CD8-positive, alpha-beta memory T cell (primary cell): ENCODE measurements around the gene SHISAL1. TPM values are rescaled to one million over a fixed set of nuclear protein-coding genes. Genes with fewer than 3 reads are reported as not detected.

Experiments
- CTCF ChIA-PET: fragments of 350-600 bp; sonication (Branson Sonifier 250); formaldehyde crosslinking; loops from one replicate; lab custom pipeline; 2021; ENCODE audit warnings: antibody characterized with exemption; lab: Charles Lee
- POLR2A ChIA-PET: fragments of 350-600 bp; sonication (Branson Sonifier 250); formaldehyde crosslinking; loops from one replicate; lab custom pipeline; 2021; ENCODE audit warnings: antibody characterized with exemption; lab: Charles Lee
- DNase-seq, 5 donors: peaks; one replicate each; pipeline versions ENCODE4 v3.0.0 to v3.0.0-alpha.2; 2020 to 2022; ENCODE audit warnings: mixed read lengths in 1 of 5
- H3K27ac ChIP-seq: one replicate; pipeline ENCODE4 v1.7.0; 2013; ENCODE audit warnings: low read depth, mild to moderate bottlenecking, low read length, moderate library complexity
- H3K27me3 ChIP-seq: 2 replicates; pipeline ENCODE4 v1.7.0; 2013; ENCODE audit warnings: low read length, mild to moderate bottlenecking; ENCODE audit not compliant: insufficient read depth, poor library complexity, severe bottlenecking
- H3K36me3 ChIP-seq: 2 replicates; pipeline ENCODE4 v1.7.0; 2013; ENCODE audit warnings: mild to moderate bottlenecking, low read length, moderate library complexity; ENCODE audit not compliant: insufficient read depth
- H3K4me1 ChIP-seq: 2 replicates; pipeline ENCODE4 v1.7.0; 2013; ENCODE audit warnings: mild to moderate bottlenecking, low read length, moderate library complexity; ENCODE audit not compliant: insufficient read depth
- H3K4me3 ChIP-seq: 2 replicates; pipeline ENCODE4 v1.7.0; 2013; ENCODE audit warnings: mild to moderate bottlenecking, low read length
- H3K9me3 ChIP-seq: 2 replicates; pipeline ENCODE4 v1.7.0; 2013; ENCODE audit warnings: mild to moderate bottlenecking, low read length
- H3K27ac Mint-ChIP-seq, 8 donors: one replicate each; pipeline ENCODE4 v1.8.0; 2020 to 2021; ENCODE audit warnings: mixed read lengths in 8 of 8, mild to moderate bottlenecking in 6 of 8, inconsistent platforms in 3 of 8, moderate library complexity in 3 of 8
- H3K27me3 Mint-ChIP-seq, 2 donors: one replicate each; pipeline ENCODE4 v1.8.0; 2020 to 2021; ENCODE audit warnings: mixed read lengths in 2 of 2, mild to moderate bottlenecking in 1 of 2, moderate library complexity in 1 of 2
- H3K36me3 Mint-ChIP-seq, 3 donors: one replicate each; pipeline ENCODE4 v1.8.0; 2020 to 2021; ENCODE audit warnings: mixed read lengths in 3 of 3, inconsistent platforms in 1 of 3, mild to moderate bottlenecking in 1 of 3
- H3K4me1 Mint-ChIP-seq, 3 donors: one replicate each; pipeline ENCODE4 v1.8.0; 2020 to 2021; ENCODE audit warnings: mixed read lengths in 3 of 3, inconsistent platforms in 1 of 3, mild to moderate bottlenecking in 1 of 3
- H3K4me3 Mint-ChIP-seq, 7 donors: one replicate each; pipeline ENCODE4 v1.8.0; 2020 to 2021; ENCODE audit warnings: mixed read lengths in 7 of 7, mild to moderate bottlenecking in 6 of 7, moderate library complexity in 4 of 7, inconsistent platforms in 2 of 7
- H3K9me3 Mint-ChIP-seq, 5 donors: one replicate each; pipeline ENCODE4 v1.8.0; 2020 to 2022; ENCODE audit warnings: mixed read lengths in 5 of 5, mild to moderate bottlenecking in 3 of 5, moderate library complexity in 2 of 5, inconsistent platforms in 1 of 5
- polyA plus RNA-seq: library from polyadenylated mRNA; unstranded; fragments of 300-500 nt; fragmentation: Illumina TruSeq; gene quantifications from one replicate; pipeline ENCODE4 v1.2.3, GENCODE V29; 2021
- total RNA-seq, 2 experiments: library from RNA; stranded (reverse); gene quantifications; one replicate each; pipeline ENCODE4 v1.2.3, GENCODE V29; 2021

The SHISAL1 gene
- total and polyA plus RNA-seq, 3 experiments from 2014 or later = not detected

DNA sequence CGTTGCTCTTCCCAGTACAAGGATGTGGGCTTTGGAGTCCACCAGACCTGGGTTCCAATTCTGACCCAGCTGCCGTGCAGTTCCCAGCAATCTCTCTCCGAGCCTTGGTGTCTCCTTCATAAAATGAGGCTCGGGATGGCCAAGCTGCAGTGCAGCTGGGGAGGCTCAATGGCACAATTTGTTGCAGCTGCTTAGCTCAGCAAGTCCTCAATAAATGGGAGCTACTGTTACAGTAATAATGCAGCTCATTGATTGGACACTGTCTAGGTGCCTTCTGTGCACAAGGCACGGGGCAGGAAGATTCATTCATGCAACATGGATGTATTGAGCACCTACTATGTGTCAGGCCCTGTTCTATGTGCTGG lies 37.1 kb downstream of the SHISAL1 start:
- H3K9me3 Mint-ChIP-seq = no peaks in the 10 kb centered on the region
- peaks cover 5 to 39% of the 10 kb centered on the region in 2 donors for H3K27me3 Mint-ChIP-seq
- H3K27ac Mint-ChIP-seq = peak overlapping the region in 1 of 8 donors; percentile 38
- no peak for DNase-seq
- no peaks in the 10 kb centered on the region for H3K27me3 ChIP-seq
- no peaks in the 10 kb centered on the region for H3K4me1 ChIP-seq
- ChIA-PET CTCF (no interaction called here), POLR2A (no interaction called here)
- H3K4me3 Mint-ChIP-seq = no peak overlapping the region
- no peak overlapping the region for H3K4me3 ChIP-seq
- no peak overlapping the region for H3K27ac ChIP-seq
- no peaks in the 10 kb centered on the region for H3K36me3 Mint-ChIP-seq
- H3K36me3 ChIP-seq = no peaks in the 10 kb centered on the region
- H3K4me1 Mint-ChIP-seq = no peaks in the 10 kb centered on the region
- H3K9me3 ChIP-seq = no peaks in the 10 kb centered on the region

DNA sequence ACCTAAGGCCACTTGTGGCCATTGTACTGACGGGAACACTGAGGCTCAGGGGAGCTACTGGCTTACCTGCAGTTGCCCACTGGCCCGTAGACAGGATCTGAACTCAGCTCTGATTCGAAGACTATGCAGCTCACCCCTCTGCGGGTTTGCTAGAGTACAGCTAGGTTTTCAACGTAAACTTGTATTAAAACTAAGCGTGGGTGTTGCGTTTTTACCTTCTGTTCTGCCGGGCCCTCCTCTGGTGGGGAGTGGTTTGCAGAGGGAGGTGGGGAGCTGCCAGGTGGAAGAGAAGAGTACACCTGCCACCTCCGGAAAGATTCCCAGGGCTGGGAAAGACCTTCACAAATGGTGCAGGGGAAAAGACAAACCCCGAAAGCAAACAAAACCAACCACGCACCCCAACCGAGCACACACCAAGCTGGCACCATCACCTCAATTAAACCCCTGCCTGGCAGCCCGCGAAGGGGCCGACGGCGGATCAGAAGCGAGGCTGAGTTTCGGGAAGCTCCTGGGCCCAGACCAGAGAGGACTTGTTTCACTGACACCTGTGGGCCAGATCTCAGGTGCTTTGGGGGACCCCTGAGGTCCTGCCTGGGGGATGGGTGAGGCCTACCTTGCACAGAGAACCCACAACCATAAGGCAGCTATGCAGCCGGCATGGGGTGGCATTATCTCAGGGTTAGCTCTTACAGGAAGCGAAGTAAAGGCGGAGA lies 37.7 kb downstream of the SHISAL1 start:
- Histone ChIP-seq H3K4me3 (no peak overlapping the region), H3K9me3 (no peaks in the 10 kb centered on the region), H3K27ac (no peak overlapping the region), H3K36me3 (no peaks in the 10 kb centered on the region), H3K27me3 (no peaks in the 10 kb centered on the region), H3K4me1 (no peaks in the 10 kb centered on the region)
- CTCF ChIA-PET = no interaction called here
- POLR2A ChIA-PET = no interaction called here
- DNase-seq = peak in 1 of 5 donors; percentile 26
- H3K4me3 Mint-ChIP-seq = no peak overlapping the region
- H3K27ac Mint-ChIP-seq = peak overlapping the region in 1 of 8 donors; percentile 65
- H3K27me3 Mint-ChIP-seq = peaks cover 5 to 38% of the 10 kb centered on the region in 2 donors
- no peaks in the 10 kb centered on the region for H3K36me3 Mint-ChIP-seq
- no peaks in the 10 kb centered on the region for H3K4me1 Mint-ChIP-seq
- H3K9me3 Mint-ChIP-seq = no peaks in the 10 kb centered on the region

GRCh38 chr22:44273175-44273574 lies 39.6 kb downstream of the SHISAL1 start:
- ChIA-PET POLR2A (no interaction called here), CTCF (no interaction called here)
- Mint-ChIP-seq H3K9me3 (no peaks in the 10 kb centered on the region), H3K27me3 (peaks cover 5 to 28% of the 10 kb centered on the region in 2 donors), H3K36me3 (no peaks in the 10 kb centered on the region), H3K4me1 (no peaks in the 10 kb centered on the region), H3K4me3 (no peak overlapping the region), H3K27ac (no peak overlapping the region)
- H3K4me1 ChIP-seq = no peaks in the 10 kb centered on the region
- no peaks in the 10 kb centered on the region for H3K27me3 ChIP-seq
- H3K27ac ChIP-seq = no peak overlapping the region
- DNase-seq = no peak
- no peaks in the 10 kb centered on the region for H3K36me3 ChIP-seq
- H3K4me3 ChIP-seq = no peak overlapping the region
- no peaks in the 10 kb centered on the region for H3K9me3 ChIP-seq

DNA sequence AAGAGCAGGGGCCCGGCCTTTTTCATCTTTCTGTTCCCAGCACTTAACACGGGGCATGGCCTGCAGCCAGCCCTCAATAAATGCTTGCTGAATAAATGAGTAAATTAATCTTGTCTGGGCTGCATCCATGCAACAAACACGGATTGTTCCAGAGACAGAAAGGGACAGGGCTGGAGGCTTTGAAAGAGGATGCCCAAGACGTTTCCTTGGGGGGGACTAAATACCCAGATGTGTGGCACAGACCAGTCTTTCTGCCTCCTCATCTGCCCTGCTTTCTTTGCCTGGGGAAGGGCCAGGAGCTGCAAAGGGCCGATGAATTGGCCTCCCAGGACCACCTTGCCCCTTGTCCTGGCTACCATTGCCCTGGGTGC lies 40.4 kb downstream of the SHISAL1 start:
- Mint-ChIP-seq H3K27me3 (peaks cover 7 to 29% of the 10 kb centered on the region in 2 donors), H3K36me3 (no peaks in the 10 kb centered on the region), H3K4me1 (no peaks in the 10 kb centered on the region), H3K27ac (peak overlapping the region in 1 of 8 donors; percentile 64), H3K4me3 (no peak overlapping the region), H3K9me3 (no peaks in the 10 kb centered on the region)
- Histone ChIP-seq H3K36me3 (no peaks in the 10 kb centered on the region), H3K27ac (no peak overlapping the region), H3K4me3 (no peak overlapping the region), H3K9me3 (no peaks in the 10 kb centered on the region), H3K4me1 (no peaks in the 10 kb centered on the region), H3K27me3 (no peaks in the 10 kb centered on the region)
- ChIA-PET CTCF (no interaction called here), POLR2A (no interaction called here)
- peak in 1 of 5 donors; percentile 12 for DNase-seq

GRCh38 chr22:44271732-44272400 lies 40.9 kb downstream of the SHISAL1 start:
- Histone ChIP-seq H3K27ac (no peak overlapping the region), H3K27me3 (no peaks in the 10 kb centered on the region), H3K9me3 (no peaks in the 10 kb centered on the region), H3K36me3 (no peaks in the 10 kb centered on the region), H3K4me1 (no peaks in the 10 kb centered on the region), H3K4me3 (no peak overlapping the region)
- peak in 1 of 5 donors; percentile 28 for DNase-seq
- Mint-ChIP-seq H3K36me3 (no peaks in the 10 kb centered on the region), H3K4me1 (no peaks in the 10 kb centered on the region), H3K27me3 (peaks cover 7 to 24% of the 10 kb centered on the region in 2 donors), H3K4me3 (no peak overlapping the region), H3K27ac (no peak overlapping the region), H3K9me3 (no peaks in the 10 kb centered on the region)
- CTCF ChIA-PET = no interaction called here
- POLR2A ChIA-PET = no interaction called here

DNA sequence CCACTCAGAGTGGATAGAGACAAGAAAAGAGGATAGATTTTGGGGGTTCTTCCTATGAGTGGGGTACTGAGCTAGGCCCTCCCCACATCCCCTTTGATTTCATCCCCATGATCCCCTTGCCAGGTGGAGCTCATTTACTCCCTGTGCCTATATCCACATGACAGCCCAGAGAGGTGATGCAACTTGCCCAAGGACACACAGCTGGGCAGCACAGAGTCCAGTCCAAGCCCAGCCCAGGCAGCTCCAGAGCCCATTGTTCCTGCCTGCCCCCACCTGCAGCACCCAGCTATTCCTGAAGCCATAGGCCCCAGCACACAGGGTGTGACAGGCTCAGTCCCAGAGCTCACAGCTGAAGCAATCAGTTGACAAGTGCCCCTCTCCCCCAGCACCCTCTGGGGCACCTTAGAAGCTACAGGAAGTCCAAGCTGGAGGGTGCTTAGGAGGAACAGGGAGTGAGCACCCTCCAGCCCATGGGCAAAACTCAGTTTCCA lies 41.7 kb downstream of the SHISAL1 start:
- no peak overlapping the region for H3K27ac ChIP-seq
- Mint-ChIP-seq H3K4me1 (no peaks in the 10 kb centered on the region), H3K36me3 (no peaks in the 10 kb centered on the region), H3K9me3 (no peaks in the 10 kb centered on the region), H3K4me3 (no peak overlapping the region), H3K27ac (no peak overlapping the region), H3K27me3 (peaks cover 7 to 18% of the 10 kb centered on the region in 2 donors)
- peak in 1 of 5 donors; percentile 2 for DNase-seq
- H3K4me1 ChIP-seq = no peaks in the 10 kb centered on the region
- no peaks in the 10 kb centered on the region for H3K36me3 ChIP-seq
- H3K4me3 ChIP-seq = no peak overlapping the region
- H3K9me3 ChIP-seq = no peaks in the 10 kb centered on the region
- ChIA-PET POLR2A (no interaction called here), CTCF (no interaction called here)
- H3K27me3 ChIP-seq = no peaks in the 10 kb centered on the region

- H3K4me3 Mint-ChIP-seq = no peak overlapping the region
- peak in 1 of 5 donors; percentile 29 for DNase-seq
- H3K4me3 ChIP-seq = no peak overlapping the region
- H3K36me3 Mint-ChIP-seq = no peaks in the 10 kb centered on the region
- H3K27me3 Mint-ChIP-seq = peaks cover 7 to 12% of the 10 kb centered on the region in 2 donors
- H3K4me1 Mint-ChIP-seq = no peaks in the 10 kb centered on the region
- H3K9me3 ChIP-seq = no peaks in the 10 kb centered on the region
- H3K27ac Mint-ChIP-seq = no peak overlapping the region
- no peaks in the 10 kb centered on the region for H3K27me3 ChIP-seq
- H3K36me3 ChIP-seq = no peaks in the 10 kb centered on the region
- H3K4me1 ChIP-seq = no peaks in the 10 kb centered on the region
- no peaks in the 10 kb centered on the region for H3K9me3 Mint-ChIP-seq
- no peak overlapping the region for H3K27ac ChIP-seq
- ChIA-PET CTCF (no interaction called here), POLR2A (no interaction called here)
These were observed 42.2 kb downstream of the SHISAL1 start for GRCh38 chr22:44270556-44270880.

GRCh38 chr22:44269757-44270555 lies 42.8 kb downstream of the SHISAL1 start:
- Histone ChIP-seq H3K9me3 (no peaks in the 10 kb centered on the region), H3K4me3 (no peak overlapping the region), H3K27ac (no peak overlapping the region), H3K4me1 (no peaks in the 10 kb centered on the region), H3K36me3 (no peaks in the 10 kb centered on the region), H3K27me3 (no peaks in the 10 kb centered on the region)
- Mint-ChIP-seq H3K27ac (no peak overlapping the region), H3K27me3 (peaks cover 2 to 11% of the 10 kb centered on the region in 2 donors), H3K36me3 (no peaks in the 10 kb centered on the region), H3K4me1 (no peaks in the 10 kb centered on the region), H3K9me3 (no peaks in the 10 kb centered on the region), H3K4me3 (no peak overlapping the region)
- POLR2A ChIA-PET = no interaction called here
- DNase-seq = peak in 1 of 5 donors; percentile 13
- CTCF ChIA-PET = no interaction called here
